Spleen (tissue), 7 donors: ENCODE data around the gene PFKP.

Experiments used
- CTCF ChIP-seq, 11 experiments: fragments of 200-600 bp in 7 of 11; fragments of 450-650 bp in 4 of 11; sonication (generic) in 4 of 11; IDR thresholded peaks in 8 of 11; conservative IDR thresholded peaks in 3 of 11; 1 replicate in 7 of 11; 2 replicates in 4 of 11; pipeline versions ENCODE4 v1.4.0 to v1.8.0; 2016 to 2021; ENCODE audit warnings: antibody characterized with exemption in 11 of 11, inconsistent platforms in 4 of 11, mild to moderate bottlenecking in 1 of 11
- POLR2A ChIP-seq, 3 donors: fragments of 450-650 bp; IDR thresholded peaks; one replicate each; pipeline ENCODE4 v1.5.1; 2017; ENCODE audit warnings: antibody characterized with exemption in 3 of 3, mild to moderate bottlenecking in 1 of 3
- donor health status: DM: no; HTN: no; CAD: no; lungs with moderate emphysema.
- donor health status: DM: no; HTN: no; CAD: no.
- donor health status: DM: no; HTN: no; CAD: no.

GRCh38 chr10:3137958-3138726 is 70.8 kb downstream of the PFKP start:
- TF ChIP-seq CTCF (IDR thresholded peaks at IDR 0.05 in 8 of 11, conservative IDR thresholded peaks at IDR 0.05 in 3 of 11) = no peak
- no peak for TF ChIP-seq POLR2A (IDR thresholded peaks at IDR 0.05)
